OCI-LY1 (cell line): Measurements from ENCODE around the gene CNRIP1.

ENCODE experiments used
- H2AFZ ChIP-seq: fragments of 200-600 bp; sonication (generic), shearing (Covaris generic); 2 replicates; pipeline ENCODE4 v1.6.0; 2014; ENCODE audit warnings: antibody characterized with exemption, mild to moderate bottlenecking, low read length
- H3F3A ChIP-seq: fragments of 200-600 bp; sonication (generic), shearing (Covaris generic); 2 replicates; pipeline ENCODE4 v1.6.0; 2014; ENCODE audit warnings: mild to moderate bottlenecking, antibody characterized with exemption, low read length, moderate library complexity; ENCODE audit not compliant: insufficient read depth
- H3K27ac ChIP-seq: fragments of 200-600 bp; sonication (generic); 2 replicates; pipeline ENCODE4 v1.5.1; 2014; ENCODE audit warnings: low read length, mixed run types, mild to moderate bottlenecking, low read depth; ENCODE audit not compliant: poor library complexity, severe bottlenecking
- H3K27me3 ChIP-seq: fragments of 200-600 bp; sonication (generic); 2 replicates; pipeline ENCODE4 v1.6.0; 2014; ENCODE audit warnings: antibody characterized with exemption, mild to moderate bottlenecking, low read length, moderate library complexity; ENCODE audit not compliant: insufficient read depth
- H3K36me3 ChIP-seq: fragments of 200-600 bp; sonication (generic); 2 replicates; pipeline ENCODE4 v1.6.1; 2014; ENCODE audit warnings: mild to moderate bottlenecking, antibody characterized with exemption, low read length, moderate library complexity, mixed read lengths; ENCODE audit not compliant: insufficient read depth
- H3K4me1 ChIP-seq: fragments of 200-600 bp; sonication (generic); 2 replicates; pipeline ENCODE4 v1.5.1; 2014; ENCODE audit warnings: mild to moderate bottlenecking, low read length, moderate library complexity; ENCODE audit not compliant: insufficient read depth, severe bottlenecking
- H3K4me2 ChIP-seq: fragments of 200-600 bp; sonication (generic), shearing (Covaris generic); 2 replicates; pipeline ENCODE4 v1.6.1; 2014; ENCODE audit warnings: low read length
- H3K4me3 ChIP-seq: fragments of 200-600 bp; sonication (generic); 2 replicates; pipeline ENCODE4 v1.5.1; 2014; ENCODE audit warnings: low read length, low read depth, mild to moderate bottlenecking, mixed read lengths; ENCODE audit not compliant: poor library complexity, severe bottlenecking
- H3K79me2 ChIP-seq: fragments of 200-600 bp; shearing (Covaris generic); 2 replicates; pipeline ENCODE4 v1.6.1; 2016; ENCODE audit warnings: mixed run types, low read length, mixed read lengths; ENCODE audit not compliant: insufficient read depth
- H3K9ac ChIP-seq: fragments of 200-600 bp; sonication (generic), shearing (Covaris generic); 2 replicates; pipeline ENCODE4 v1.6.1; 2014; ENCODE audit warnings: mild to moderate bottlenecking, low read length, mixed read lengths
- H3K9me2 ChIP-seq: fragments of 200-600 bp; sonication (generic), shearing (Covaris generic); 2 replicates; pipeline ENCODE4 v1.6.1; 2014; ENCODE audit warnings: low read depth, mild to moderate bottlenecking, low read length, mixed read lengths
- H3K9me3 ChIP-seq: fragments of 200-600 bp; shearing (Covaris generic); 2 replicates; pipeline ENCODE4 v1.6.1; 2014; ENCODE audit warnings: low read length, mixed read lengths
- H4K20me1 ChIP-seq: fragments of 200-600 bp; sonication (generic), shearing (Covaris generic); 2 replicates; pipeline ENCODE4 v1.6.0; 2016; ENCODE audit warnings: mild to moderate bottlenecking, low read length; ENCODE audit not compliant: insufficient read depth
- CTCF ChIP-seq: fragments of 200-600 bp; sonication (generic), shearing (Covaris generic); IDR thresholded peaks from 2 replicates; pipeline ENCODE4 v1.5.1; 2017; ENCODE audit warnings: mild to moderate bottlenecking, antibody characterized with exemption, low read length, moderate library complexity, mixed read lengths
- EZH2 ChIP-seq: fragments of 200-600 bp; sonication (generic), shearing (Covaris generic); IDR thresholded peaks from 2 replicates; pipeline ENCODE4 v1.8.0; 2017; ENCODE audit warnings: borderline replicate concordance, mixed run types, mild to moderate bottlenecking, antibody characterized with exemption, low read length, moderate library complexity, mixed read lengths

The CNRIP1 gene

GRCh38 chr2:68283419-68283812 lies 36.3 kb downstream of the CNRIP1 start:
- H3K9ac ChIP-seq, result no peak overlapping the region
- no peaks in the 10 kb centered on the region for H4K20me1 ChIP-seq

DNA sequence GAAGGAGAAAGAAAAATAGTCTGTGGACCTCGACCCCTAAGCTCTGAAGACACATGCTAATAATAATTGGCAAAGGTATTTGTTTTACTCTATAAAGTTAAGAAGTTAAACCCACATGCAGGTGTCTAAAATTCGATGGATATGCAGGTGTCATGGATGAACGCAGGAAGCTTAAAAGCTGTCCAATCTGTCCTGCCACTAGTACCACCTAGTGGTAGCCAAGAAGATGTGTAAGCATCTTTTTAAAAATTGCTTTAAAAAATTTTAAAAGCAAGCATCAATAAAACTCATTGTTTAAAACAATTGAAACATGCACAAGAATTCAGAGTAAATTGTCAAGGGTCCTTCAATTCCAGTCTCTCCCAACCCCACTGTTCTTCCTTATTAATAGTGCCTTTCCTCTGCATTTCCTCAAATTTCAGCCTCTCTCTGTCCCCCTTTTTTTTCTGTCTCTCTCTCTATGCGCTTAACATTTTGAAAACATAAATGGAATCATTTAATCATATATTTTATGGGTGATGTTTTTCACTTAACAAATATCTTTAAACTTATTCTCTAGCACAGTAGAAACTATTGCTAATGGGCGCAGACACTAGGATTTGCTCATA lies 36.8 kb downstream of the CNRIP1 start:
- H2AFZ ChIP-seq, result no peak overlapping the region
- H3K27ac ChIP-seq, result no peak overlapping the region
- H3K9me3 ChIP-seq, result no peaks in the 10 kb centered on the region
- H3K4me1 ChIP-seq, result peaks cover 3% of the 10 kb centered on the region
- H3K9ac ChIP-seq, result no peak overlapping the region
- H3K4me2 ChIP-seq, result no peak overlapping the region
- H3F3A ChIP-seq, result no peaks in the 10 kb centered on the region
- H3K79me2 ChIP-seq, result no peaks in the 10 kb centered on the region
- TF ChIP-seq EZH2 (no peak), CTCF (peak; percentile 85)
- H3K4me3 ChIP-seq, result no peak overlapping the region
- no peaks in the 10 kb centered on the region for H3K9me2 ChIP-seq
- no peaks in the 10 kb centered on the region for H3K36me3 ChIP-seq
- no peaks in the 10 kb centered on the region for H4K20me1 ChIP-seq
- H3K27me3 ChIP-seq, result no peaks in the 10 kb centered on the region

More at GRCh38 chr2:68283419-68283812, 36.3 kb downstream of the CNRIP1 start:
- H3K9me2 ChIP-seq, result no peaks in the 10 kb centered on the region
- no peak overlapping the region for H3K4me2 ChIP-seq
- no peaks in the 10 kb centered on the region for H3K27me3 ChIP-seq
- H3K36me3 ChIP-seq, result no peaks in the 10 kb centered on the region
- no peak for TF ChIP-seq CTCF
- TF ChIP-seq EZH2, result no peak
- no peaks in the 10 kb centered on the region for H3K9me3 ChIP-seq
- H3K4me3 ChIP-seq, result no peak overlapping the region
- H3F3A ChIP-seq, result no peaks in the 10 kb centered on the region
- H3K27ac ChIP-seq, result no peak overlapping the region
- H2AFZ ChIP-seq, result no peak overlapping the region
- H3K4me1 ChIP-seq, result peaks cover 3% of the 10 kb centered on the region
- H3K79me2 ChIP-seq, result no peaks in the 10 kb centered on the region

DNA sequence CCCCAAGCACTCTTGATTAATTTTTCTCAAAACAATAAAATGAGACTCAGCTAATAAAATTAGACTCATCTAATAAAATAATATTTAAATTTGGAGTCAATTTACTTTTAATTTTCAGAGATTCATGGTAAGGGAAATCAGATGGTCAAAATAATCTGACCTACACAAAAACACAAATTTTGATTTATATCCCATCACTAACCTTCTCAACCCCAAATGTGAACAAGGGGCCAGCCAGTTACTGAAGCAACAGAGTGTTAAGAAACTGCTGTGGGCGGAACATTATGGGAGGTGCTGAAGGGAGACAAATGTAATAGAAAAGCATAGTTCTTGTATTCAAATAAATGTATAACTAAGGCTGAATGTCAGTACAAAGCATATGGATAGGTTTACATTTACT lies 39.0 kb downstream of the CNRIP1 start:
- no peak overlapping the region for H3K4me3 ChIP-seq
- no peaks in the 10 kb centered on the region for H3K9me3 ChIP-seq
- no peak overlapping the region for H3K27ac ChIP-seq
- H3K36me3 ChIP-seq, result no peaks in the 10 kb centered on the region
- H3K9ac ChIP-seq, result no peak overlapping the region
- H2AFZ ChIP-seq, result no peak overlapping the region
- no peaks in the 10 kb centered on the region for H3K27me3 ChIP-seq
- TF ChIP-seq EZH2 (no peak), CTCF (no peak)
- no peak overlapping the region for H3K4me2 ChIP-seq
- no peaks in the 10 kb centered on the region for H3K79me2 ChIP-seq
- H4K20me1 ChIP-seq, result no peaks in the 10 kb centered on the region
- H3K9me2 ChIP-seq, result no peaks in the 10 kb centered on the region
- H3K4me1 ChIP-seq, result peaks cover 3% of the 10 kb centered on the region
- H3F3A ChIP-seq, result no peaks in the 10 kb centered on the region
